Measurements from ENCODE around the gene DAAM1.

The DAAM1 gene

DNA sequence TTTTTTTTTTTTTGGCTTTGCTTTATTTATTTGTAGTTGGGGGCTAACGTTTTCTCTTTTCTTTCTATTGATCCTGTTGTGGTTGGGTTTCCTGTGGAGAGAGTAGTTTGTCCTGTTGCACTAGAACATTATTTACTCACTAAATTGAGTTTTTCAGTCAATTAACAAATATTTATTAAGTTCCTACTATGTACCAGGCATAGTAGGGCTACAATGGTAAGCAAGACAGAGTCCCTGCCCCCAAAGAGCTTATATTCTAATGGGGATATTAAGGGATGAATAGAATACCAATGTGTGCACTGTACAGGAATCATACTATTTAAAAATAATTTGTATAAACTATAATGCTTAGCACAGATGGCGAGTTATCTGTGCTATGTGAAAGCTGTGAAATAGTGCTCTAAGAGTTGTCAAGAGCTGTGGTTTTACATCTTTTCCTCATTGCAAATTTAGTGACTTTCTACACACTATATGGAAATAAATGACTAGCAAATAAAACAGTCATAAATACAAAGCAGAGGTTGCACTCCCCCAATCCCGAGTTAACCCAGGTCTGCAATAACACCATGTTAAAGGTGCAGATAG is 181.8 kb downstream of the DAAM1 start:
- no peak for DNase-seq (ENCODE audit: low read depth)
- TF ChIP-seq, protein P1, sequence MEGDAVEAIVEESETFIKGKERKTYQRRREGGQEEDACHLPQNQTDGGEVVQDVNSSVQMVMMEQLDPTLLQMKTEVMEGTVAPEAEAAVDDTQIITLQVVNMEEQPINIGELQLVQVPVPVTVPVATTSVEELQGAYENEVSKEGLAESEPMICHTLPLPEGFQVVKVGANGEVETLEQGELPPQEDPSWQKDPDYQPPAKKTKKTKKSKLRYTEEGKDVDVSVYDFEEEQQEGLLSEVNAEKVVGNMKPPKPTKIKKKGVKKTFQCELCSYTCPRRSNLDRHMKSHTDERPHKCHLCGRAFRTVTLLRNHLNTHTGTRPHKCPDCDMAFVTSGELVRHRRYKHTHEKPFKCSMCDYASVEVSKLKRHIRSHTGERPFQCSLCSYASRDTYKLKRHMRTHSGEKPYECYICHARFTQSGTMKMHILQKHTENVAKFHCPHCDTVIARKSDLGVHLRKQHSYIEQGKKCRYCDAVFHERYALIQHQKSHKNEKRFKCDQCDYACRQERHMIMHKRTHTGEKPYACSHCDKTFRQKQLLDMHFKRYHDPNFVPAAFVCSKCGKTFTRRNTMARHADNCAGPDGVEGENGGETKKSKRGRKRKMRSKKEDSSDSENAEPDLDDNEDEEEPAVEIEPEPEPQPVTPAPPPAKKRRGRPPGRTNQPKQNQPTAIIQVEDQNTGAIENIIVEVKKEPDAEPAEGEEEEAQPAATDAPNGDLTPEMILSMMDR (IDR thresholded peaks at IDR 0.05; ENCODE audit: insufficient read depth, low read depth, low read length, missing control alignments), result no peak
- no peak overlapping the region for H3K4me3 ChIP-seq (ENCODE audit: low read length)

- TF ChIP-seq, protein P1 (IDR thresholded peaks at IDR 0.05; ENCODE audit: insufficient read depth, low read depth, low read length, missing control alignments), result no peak
- DNase-seq (ENCODE audit: low read depth), result no peak
- no peak overlapping the region for H3K4me3 ChIP-seq (ENCODE audit: low read length)
Observed at GRCh38 chr14:59371771-59372170, 183.3 kb downstream of the DAAM1 start.

GRCh38 chr14:59374048-59374447 is 185.6 kb downstream of the DAAM1 start:
- no peak overlapping the region for H3K4me3 ChIP-seq (ENCODE audit: low read length)
- TF ChIP-seq, protein P1 (IDR thresholded peaks at IDR 0.05; ENCODE audit: insufficient read depth, low read depth, low read length, missing control alignments), result no peak
- no peak for DNase-seq (ENCODE audit: low read depth)

DNA sequence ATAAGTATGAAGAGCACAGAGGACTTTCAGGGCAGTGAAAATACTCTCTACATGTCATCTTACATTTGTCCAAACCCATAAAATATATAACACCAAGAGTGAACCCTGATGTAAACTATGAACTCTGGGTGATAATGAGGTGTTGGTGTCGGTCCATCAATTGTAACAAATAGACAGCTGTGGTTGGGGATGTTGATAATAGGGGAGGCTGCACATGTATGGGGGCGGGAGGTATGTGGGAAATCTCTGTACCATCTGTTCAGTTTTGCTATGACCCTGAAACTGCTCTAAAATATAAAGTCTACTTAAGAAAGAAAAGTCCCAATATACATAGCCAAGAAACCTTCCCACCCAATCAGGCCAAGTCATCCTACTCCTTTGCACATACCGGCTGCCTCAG is 188.2 kb downstream of the DAAM1 start:
- no peak overlapping the region for H3K4me3 ChIP-seq (ENCODE audit: low read length)
- DNase-seq (ENCODE audit: low read depth), result no peak
- TF ChIP-seq, protein P1 (IDR thresholded peaks at IDR 0.05; ENCODE audit: insufficient read depth, low read depth, low read length, missing control alignments), result no peak

DNA sequence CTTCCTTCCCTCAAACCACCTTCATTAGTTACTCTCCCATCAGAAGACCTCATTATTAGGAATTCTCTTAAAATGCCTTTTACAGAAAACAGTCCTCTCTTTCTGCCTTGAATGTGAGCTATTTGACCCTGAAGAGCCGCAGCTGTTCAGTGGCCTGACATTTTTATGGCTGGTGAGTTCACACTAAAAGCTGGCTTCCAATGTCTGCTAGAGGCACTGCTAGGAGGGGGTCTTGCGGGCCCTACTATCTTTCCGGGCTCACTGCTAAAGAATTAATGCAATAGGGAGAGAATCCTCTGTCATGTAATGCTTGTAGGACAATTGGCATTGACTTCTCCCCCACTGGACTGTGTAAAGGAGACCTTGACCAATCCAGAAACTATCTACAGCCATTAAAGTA is 189.0 kb downstream of the DAAM1 start:
- TF ChIP-seq, protein P1 (IDR thresholded peaks at IDR 0.05; ENCODE audit: insufficient read depth, low read depth, low read length, missing control alignments), result no peak
- DNase-seq (ENCODE audit: low read depth), result no peak
- no peak overlapping the region for H3K4me3 ChIP-seq (ENCODE audit: low read length)

DNA sequence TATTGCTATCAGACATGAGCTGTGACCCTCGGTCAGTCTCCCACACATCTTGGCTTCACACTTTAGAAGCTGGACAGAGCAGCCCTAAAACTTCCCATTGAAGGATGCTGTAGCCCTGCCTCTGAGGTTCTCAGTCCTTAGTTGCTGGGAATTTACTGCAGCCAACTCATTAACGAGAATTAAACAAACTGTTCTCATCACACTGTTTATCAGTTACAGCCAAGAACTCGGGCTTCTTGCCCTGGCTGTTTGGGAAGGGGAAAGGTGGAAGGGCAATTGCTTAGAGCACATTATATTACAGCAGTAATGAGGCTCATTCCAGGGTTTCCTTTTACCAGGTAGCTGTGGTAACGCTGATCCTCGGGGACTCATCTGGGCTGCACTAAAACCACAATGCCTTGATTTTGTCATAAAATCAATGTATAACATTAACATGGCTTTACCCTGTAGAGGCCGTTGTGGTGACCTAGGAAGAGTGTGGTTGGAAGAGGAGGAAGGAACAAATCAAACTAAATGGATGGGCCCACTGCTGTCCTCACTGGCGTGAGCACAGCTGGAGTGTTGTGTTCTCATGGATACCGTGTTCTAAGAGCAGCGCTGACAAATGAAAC is 189.6 kb downstream of the DAAM1 start:
- no peak overlapping the region for H3K4me3 ChIP-seq (ENCODE audit: low read length)
- TF ChIP-seq, protein P1 (IDR thresholded peaks at IDR 0.05; ENCODE audit: insufficient read depth, low read depth, low read length, missing control alignments), result no peak
- DNase-seq (ENCODE audit: low read depth), result no peak

GRCh38 chr14:59389936-59390335 is 201.5 kb downstream of the DAAM1 start:
- H3K4me3 ChIP-seq (ENCODE audit: low read length), result no peak overlapping the region
- TF ChIP-seq, protein P1 (IDR thresholded peaks at IDR 0.05; ENCODE audit: insufficient read depth, low read depth, low read length, missing control alignments), result no peak
- DNase-seq (ENCODE audit: low read depth), result peak; percentile 67
